Omental fat pad (tissue), 4 donors: Measurements from ENCODE around the gene PRR15L. TPM values are rescaled to one million over a fixed set of nuclear protein-coding genes. Genes with fewer than 3 reads are reported as not detected.
A peak's percentile ranks its signal among the peaks of the same experiment; 100 is the strongest.
"Not testable (repeated sequence)": the region's sequence is repeated elsewhere in the genome, so short reads cannot be mapped to it uniquely, and the experiment has no call there.

Experiments used
- ATAC-seq: fragments of 150-250 bp; one replicate; pipeline ENCODE4 v1.9.1; 2016; ENCODE audit warnings: mild to moderate bottlenecking, moderate library complexity; ENCODE audit not compliant: low FRiP score
- DNase-seq: peaks from one replicate; pipeline ENCODE4 v3.0.0-alpha.2; 2019; ENCODE audit warnings: low spot score
- CTCF ChIP-seq, 3 donors: fragments of 450-650 bp; IDR thresholded peaks; one replicate each; pipeline ENCODE4 v1.5.1; 2016 to 2017; ENCODE audit warnings: antibody characterized with exemption in 3 of 3, mild to moderate bottlenecking in 3 of 3, moderate library complexity in 2 of 3
- total RNA-seq, 4 donors: library from RNA; depleted of rRNA; stranded (reverse); fragments of >200 nt; gene quantifications; one replicate each; pipeline ENCODE4 v1.1.0, GENCODE V29; 2016

The PRR15L gene
- 1 to 10 TPM in 2 of 4 donors, not detected in 2; 2.4 to 6.6 TPM for total RNA-seq

GRCh38 chr17:47957591-47958490 lies at the start of gene PRR15L:
Gene PRR15L (minus strand): TSS chr17:47957883. CDS start chr17:47953234, 4,649 bp downstream.
- ATAC-seq (no peak), DNase-seq (no peak)
- no peak for TF ChIP-seq CTCF (IDR thresholded peaks at IDR 0.05)

GRCh38 chr17:48006936-48007709 lies 49.4 kb upstream of the PRR15L start:
- DNase-seq (no peak), ATAC-seq (no peak)
- TF ChIP-seq CTCF (IDR thresholded peaks at IDR 0.05), result no peak

GRCh38 chr17:48004983-48005382 lies 47.3 kb upstream of the PRR15L start:
- no peak for DNase-seq
- no peak for ATAC-seq

GRCh38 chr17:48003417-48004151 lies 45.9 kb upstream of the PRR15L start:
- no peak for DNase-seq
- TF ChIP-seq CTCF (IDR thresholded peaks at IDR 0.05), result no peak
- ATAC-seq, result no peak

More at GRCh38 chr17:48004983-48005382, 47.3 kb upstream of the PRR15L start:
- no peak for TF ChIP-seq CTCF (IDR thresholded peaks at IDR 0.05)

GRCh38 chr17:48002916-48003416 lies 45.3 kb upstream of the PRR15L start:
- no peak for DNase-seq
- ATAC-seq, result no peak
- no peak for TF ChIP-seq CTCF (IDR thresholded peaks at IDR 0.05)

GRCh38 chr17:48002266-48002915 lies 44.7 kb upstream of the PRR15L start:
- no peak for TF ChIP-seq CTCF (IDR thresholded peaks at IDR 0.05)
- DNase-seq (no peak), ATAC-seq (peak; percentile 43)

GRCh38 chr17:48001657-48002056 lies 44.0 kb upstream of the PRR15L start:
- ATAC-seq, DNase-seq: not testable (repeated sequence)
